Hepatocyte (in vitro differentiated cells): ENCODE measurements around the gene RIMS4. TPM values are rescaled to one million over a fixed set of nuclear protein-coding genes. Genes with fewer than 3 reads are reported as not detected.

ENCODE experiments used
- DNase-seq: peaks from one replicate; pipeline ENCODE4 v3.0.0-alpha.2; 2016; ENCODE audit warnings: low spot score
- H2AFZ ChIP-seq: fragments of 200-600 bp; sonication (generic); 2 replicates; pipeline ENCODE4 v1.6.0; 2016; ENCODE audit warnings: antibody characterized with exemption, mild to moderate bottlenecking
- H3K27ac ChIP-seq: fragments of 200-600 bp; sonication (generic); 2 replicates; pipeline ENCODE4 v1.5.1; 2016; ENCODE audit warnings: mild to moderate bottlenecking
- H3K27me3 ChIP-seq: fragments of 200-600 bp; sonication (generic); 2 replicates; pipeline ENCODE4 v1.6.1; 2016
- H3K36me3 ChIP-seq: fragments of 200-600 bp; sonication (generic); replicated peaks from 2 replicates; pipeline ENCODE4 v1.5.1; 2016; ENCODE audit warnings: low read depth; ENCODE audit not compliant: insufficient read depth
- H3K4me1 ChIP-seq: fragments of 200-600 bp; sonication (generic); 2 replicates; pipeline ENCODE4 v1.5.1; 2016; ENCODE audit warnings: mild to moderate bottlenecking, moderate library complexity; ENCODE audit not compliant: insufficient read depth
- H3K4me2 ChIP-seq: fragments of 200-600 bp; sonication (generic); 2 replicates; pipeline ENCODE4 v1.6.0; 2016
- H3K4me3 ChIP-seq: fragments of 200-600 bp; sonication (generic); 2 replicates; pipeline ENCODE4 v1.5.1; 2016; ENCODE audit warnings: mild to moderate bottlenecking
- H3K79me2 ChIP-seq: fragments of 200-600 bp; sonication (generic); 2 replicates; pipeline ENCODE4 v1.6.0; 2017; ENCODE audit warnings: mild to moderate bottlenecking
- H3K9me2 ChIP-seq: fragments of 200-600 bp; sonication (generic); replicated peaks from 2 replicates; pipeline ENCODE4 v1.6.0; 2017; ENCODE audit warnings: mild to moderate bottlenecking; ENCODE audit not compliant: insufficient read depth
- H3K9me3 ChIP-seq: fragments of 200-600 bp; sonication (generic); 2 replicates; pipeline ENCODE4 v1.5.1; 2016; ENCODE audit warnings: low read depth, mild to moderate bottlenecking
- H4K20me1 ChIP-seq: fragments of 200-600 bp; sonication (generic); 2 replicates; pipeline ENCODE4 v1.6.0; 2016; ENCODE audit warnings: mild to moderate bottlenecking; ENCODE audit not compliant: insufficient read depth, poor library complexity, severe bottlenecking
- CTCF ChIP-seq: fragments of 200-600 bp; sonication (generic); IDR thresholded peaks from 2 replicates; pipeline ENCODE4 v1.5.1; 2016; ENCODE audit warnings: antibody characterized with exemption, mild to moderate bottlenecking; ENCODE audit not compliant: poor library complexity
- EZH2 ChIP-seq: fragments of 200-600 bp; sonication (generic); IDR thresholded peaks from 2 replicates; pipeline ENCODE4 v1.6.1; 2016; ENCODE audit warnings: antibody characterized with exemption, mild to moderate bottlenecking, borderline replicate concordance
- EZH2phosphoT487 ChIP-seq: fragments of 200-600 bp; sonication (generic); IDR thresholded peaks from one replicate; pipeline ENCODE4 v1.6.1; 2018; ENCODE audit warnings: antibody characterized with exemption, mild to moderate bottlenecking, low read depth, moderate library complexity; ENCODE audit not compliant: unreplicated experiment, severe bottlenecking
- WGBS: methylation state at CpG from one replicate; pipeline ENCODE4 v1.1.6; 2016; ENCODE audit warnings: low lambda C conversion rate; ENCODE audit errors: missing lambda C conversion rate; 5-methylcytosine and 5-hydroxymethylcytosine counted together
- polyA plus RNA-seq: library from polyadenylated mRNA; unstranded; fragments of >200 nt; fragmentation: Nextera tagmentation; extraction: Ambion mirVana; gene quantifications from 2 replicates; pipeline ENCODE4 v1.2.1, GENCODE V29; 2016
- total RNA-seq: library from RNA; depleted of rRNA; stranded (reverse); fragments of >200 nt; gene quantifications from 2 replicates; pipeline ENCODE4 v1.2.3, GENCODE V29; 2014

RIMS4 gene
- total and polyA plus RNA-seq, 2 experiments from 2014 or later = 5.1 to 9.0 TPM

- DNase-seq = no peak
- no peaks in the 10 kb centered on the region for H3K36me3 ChIP-seq
- no peaks in the 10 kb centered on the region for H3K9me2 ChIP-seq
- no peak overlapping the region for H3K27ac ChIP-seq
- H3K9me3 ChIP-seq = no peaks in the 10 kb centered on the region
- H3K4me1 ChIP-seq = no peaks in the 10 kb centered on the region
- TF ChIP-seq CTCF (no peak), EZH2phosphoT487 (no peak), EZH2 (no peak)
- H3K79me2 ChIP-seq = no peaks in the 10 kb centered on the region
- no peak overlapping the region for H3K4me2 ChIP-seq
- H4K20me1 ChIP-seq = no peaks in the 10 kb centered on the region
- H3K4me3 ChIP-seq = no peak overlapping the region
- H3K27me3 ChIP-seq = no peaks in the 10 kb centered on the region
- H2AFZ ChIP-seq = no peak overlapping the region
- 78% methylated on average over 10 of the region's 10 CpGs for WGBS
Measured at GRCh38 chr20:44773070-44773829, 37.1 kb downstream of the RIMS4 start.

DNA sequence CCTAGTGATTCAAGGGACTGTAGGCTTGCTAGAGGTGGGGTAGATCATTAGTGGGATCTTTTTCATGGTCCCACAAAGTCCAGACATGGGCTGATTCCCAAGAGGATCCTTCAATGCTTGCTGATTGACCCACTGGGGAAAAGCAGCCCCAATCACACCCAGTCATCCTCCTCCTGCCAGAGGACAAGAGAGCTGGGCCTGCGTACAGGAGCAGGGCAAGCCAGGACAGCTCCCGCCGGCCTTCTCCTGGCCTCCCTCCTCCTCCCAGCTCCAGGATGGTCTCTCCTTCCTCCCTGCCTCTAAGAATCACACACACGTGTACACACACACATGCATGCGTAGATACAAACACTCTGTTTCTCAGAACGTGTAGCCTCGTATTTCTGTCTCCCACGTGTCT, 37.7 kb downstream of the RIMS4 start:
- H3K79me2 ChIP-seq = no peaks in the 10 kb centered on the region
- H3K9me3 ChIP-seq = no peaks in the 10 kb centered on the region
- H3K4me2 ChIP-seq = no peak overlapping the region
- H4K20me1 ChIP-seq = no peaks in the 10 kb centered on the region
- no peak overlapping the region for H3K4me3 ChIP-seq
- no peaks in the 10 kb centered on the region for H3K36me3 ChIP-seq
- no peak overlapping the region for H3K27ac ChIP-seq
- no peak for DNase-seq
- no peaks in the 10 kb centered on the region for H3K9me2 ChIP-seq
- H3K4me1 ChIP-seq = no peaks in the 10 kb centered on the region
- 69% methylated on average over 8 of the region's 8 CpGs for WGBS
- no peak for TF ChIP-seq EZH2phosphoT487
- TF ChIP-seq EZH2 = no peak
- no peak overlapping the region for H2AFZ ChIP-seq
- H3K27me3 ChIP-seq = no peaks in the 10 kb centered on the region

DNA sequence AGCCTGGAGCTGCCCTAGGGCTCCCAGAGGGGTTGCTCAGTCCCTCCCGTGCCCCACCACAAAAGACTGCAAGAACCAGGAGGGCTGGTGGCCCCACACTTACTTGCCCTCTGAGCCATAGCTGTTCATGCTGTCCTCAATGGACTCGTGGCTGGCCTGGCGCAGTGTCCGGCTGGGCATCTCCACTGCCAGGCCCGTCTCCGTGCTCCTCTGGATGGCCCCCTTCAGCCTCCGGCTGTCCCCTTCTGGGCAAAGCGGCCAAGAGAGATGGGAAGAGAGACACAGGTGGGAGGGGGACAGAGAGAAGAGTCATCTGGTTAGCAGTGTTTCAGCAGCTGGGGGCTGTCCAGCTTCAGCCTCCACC, 39.2 kb downstream of the RIMS4 start:
- Histone ChIP-seq H3K9me2 (no peaks in the 10 kb centered on the region), H3K27me3 (no peaks in the 10 kb centered on the region), H3K79me2 (no peaks in the 10 kb centered on the region), H2AFZ (no peak overlapping the region), H3K4me3 (no peak overlapping the region), H4K20me1 (no peaks in the 10 kb centered on the region), H3K36me3 (no peaks in the 10 kb centered on the region), H3K4me2 (no peak overlapping the region), H3K27ac (no peak overlapping the region), H3K9me3 (no peaks in the 10 kb centered on the region), H3K4me1 (no peaks in the 10 kb centered on the region)
- DNase-seq = no peak
- TF ChIP-seq CTCF = no peak
- no peak for TF ChIP-seq EZH2
- TF ChIP-seq EZH2phosphoT487 = no peak
- WGBS = 92% methylated on average over 8 of the region's 8 CpGs

DNA sequence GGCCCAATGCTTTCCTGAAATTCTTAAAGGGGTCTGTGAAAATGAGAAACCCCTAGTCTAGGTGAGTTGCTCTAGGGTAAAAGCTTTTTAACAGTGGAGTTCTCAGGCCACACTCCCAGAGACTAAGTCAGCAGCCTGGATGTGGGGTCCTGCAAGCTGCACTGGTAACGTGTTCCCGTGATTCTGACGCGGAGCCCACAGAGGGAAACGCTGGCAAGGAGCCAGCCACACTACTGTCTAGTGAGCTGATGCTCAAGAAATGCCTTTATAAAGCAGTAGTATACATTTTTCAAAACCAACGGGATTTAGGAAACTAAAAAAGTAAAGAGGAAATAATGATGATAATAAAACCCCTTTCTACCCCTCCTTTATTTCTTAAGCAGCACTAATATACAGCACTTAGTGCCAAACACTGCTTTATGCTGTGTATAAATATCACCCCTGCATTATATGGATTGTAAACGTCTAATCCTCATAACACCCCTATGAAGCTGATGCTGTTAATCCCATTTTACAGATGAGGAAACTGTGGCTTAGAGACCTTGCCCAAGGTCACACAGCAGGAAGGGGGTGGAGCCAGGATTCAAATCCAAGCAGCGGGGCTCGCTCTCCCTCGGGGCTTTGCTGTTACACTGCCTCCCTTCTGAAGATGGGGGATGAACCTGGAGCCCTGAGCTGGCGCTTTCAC, 39.7 kb downstream of the RIMS4 start:
- 69% methylated on average over 11 of the region's 11 CpGs for WGBS
- Histone ChIP-seq H2AFZ (no peak overlapping the region), H3K79me2 (no peaks in the 10 kb centered on the region), H3K4me2 (no peak overlapping the region), H3K9me2 (no peaks in the 10 kb centered on the region), H3K36me3 (no peaks in the 10 kb centered on the region), H3K27me3 (no peaks in the 10 kb centered on the region), H3K27ac (no peak overlapping the region), H3K4me3 (no peak overlapping the region), H4K20me1 (no peaks in the 10 kb centered on the region), H3K4me1 (no peaks in the 10 kb centered on the region), H3K9me3 (no peaks in the 10 kb centered on the region)
- no peak for DNase-seq
- TF ChIP-seq EZH2 (no peak), CTCF (no peak), EZH2phosphoT487 (no peak)
